Nephron progenitor cell (in vitro differentiated cells): ENCODE data around the gene DPYSL4.

Experiments
- DNase-seq: peaks from one replicate; pipeline ENCODE4 v3.0.0; 2021
- H3K27ac Mint-ChIP-seq: 2 replicates; pipeline ENCODE4 v1.8.0; 2021; ENCODE audit warnings: mild to moderate bottlenecking, moderate library complexity, mixed read lengths
- H3K27me3 Mint-ChIP-seq: 2 replicates; pipeline ENCODE4 v1.8.0; 2021; ENCODE audit warnings: mild to moderate bottlenecking, low read depth, mixed read lengths; ENCODE audit not compliant: poor library complexity
- H3K36me3 Mint-ChIP-seq: 2 replicates; pipeline ENCODE4 v1.8.0; 2021; ENCODE audit warnings: low read depth, mixed read lengths
- H3K4me1 Mint-ChIP-seq: 2 replicates; pipeline ENCODE4 v1.8.0; 2021; ENCODE audit warnings: mixed read lengths
- H3K4me3 Mint-ChIP-seq: 2 replicates; pipeline ENCODE4 v1.8.0; 2021; ENCODE audit warnings: mild to moderate bottlenecking, moderate library complexity, mixed read lengths
- H3K9me3 Mint-ChIP-seq: 2 replicates; pipeline ENCODE4 v1.8.0; 2021; ENCODE audit warnings: mild to moderate bottlenecking, moderate library complexity, mixed read lengths
- CTCF ChIP-seq: fragments of 200-600 bp; sonication (generic); IDR thresholded peaks from 2 replicates; pipeline ENCODE4 v1.5.0; 2021; ENCODE audit warnings: antibody characterized with exemption

The DPYSL4 gene

GRCh38 chr10:132189016-132189415 lies 2.3 kb downstream of the DPYSL4 start:
- no peak for TF ChIP-seq CTCF
- Mint-ChIP-seq H3K4me3 (peak overlapping the region; percentile 82), H3K4me1 (peaks cover 21% of the 10 kb centered on the region), H3K9me3 (no peaks in the 10 kb centered on the region), H3K27ac (no peak overlapping the region), H3K36me3 (peaks cover 30% of the 10 kb centered on the region), H3K27me3 (peaks cover 61% of the 10 kb centered on the region)
- no peak for DNase-seq

GRCh38 chr10:132189810-132190422 lies 3.2 kb downstream of the DPYSL4 start:
- no peak overlapping the region for H3K27ac Mint-ChIP-seq

GRCh38 chr10:132192076-132192975 lies 5.6 kb downstream of the DPYSL4 start:
- peaks cover 21% of the 10 kb centered on the region for H3K4me1 Mint-ChIP-seq
- no peak for DNase-seq
- H3K9me3 Mint-ChIP-seq, result no peaks in the 10 kb centered on the region
- no peak for TF ChIP-seq CTCF
- H3K4me3 Mint-ChIP-seq, result no peak overlapping the region
- peaks cover 42% of the 10 kb centered on the region for H3K27me3 Mint-ChIP-seq
- peaks cover 30% of the 10 kb centered on the region for H3K36me3 Mint-ChIP-seq
- H3K27ac Mint-ChIP-seq, result no peak overlapping the region

More at GRCh38 chr10:132189810-132190422, 3.2 kb downstream of the DPYSL4 start:
- Mint-ChIP-seq H3K9me3 (no peaks in the 10 kb centered on the region), H3K27me3 (peaks cover 55% of the 10 kb centered on the region), H3K4me1 (peaks cover 21% of the 10 kb centered on the region), H3K4me3 (no peak overlapping the region), H3K36me3 (peaks cover 30% of the 10 kb centered on the region)
- no peak for TF ChIP-seq CTCF
- no peak for DNase-seq

- H3K4me1 Mint-ChIP-seq, result peaks cover 17% of the 10 kb centered on the region
- H3K36me3 Mint-ChIP-seq, result peaks cover 30% of the 10 kb centered on the region
- TF ChIP-seq CTCF, result no peak
- H3K4me3 Mint-ChIP-seq, result no peak overlapping the region
- no peak overlapping the region for H3K27ac Mint-ChIP-seq
- H3K9me3 Mint-ChIP-seq, result no peaks in the 10 kb centered on the region
- peaks cover 35% of the 10 kb centered on the region for H3K27me3 Mint-ChIP-seq
- no peak for DNase-seq
Measured at GRCh38 chr10:132192991-132193665, 6.4 kb downstream of the DPYSL4 start.

GRCh38 chr10:132193907-132194552 lies 7.3 kb downstream of the DPYSL4 start:
- H3K9me3 Mint-ChIP-seq, result no peaks in the 10 kb centered on the region
- DNase-seq, result peak; percentile 63
- H3K4me1 Mint-ChIP-seq, result peaks cover 8% of the 10 kb centered on the region
- no peak overlapping the region for H3K27ac Mint-ChIP-seq
- H3K4me3 Mint-ChIP-seq, result no peak overlapping the region
- H3K36me3 Mint-ChIP-seq, result peaks cover 30% of the 10 kb centered on the region
- peaks cover 26% of the 10 kb centered on the region for H3K27me3 Mint-ChIP-seq
- TF ChIP-seq CTCF, result no peak
